Stomach (tissue), 9 donors: ENCODE data around the gene ANAPC4. TPM values are rescaled to one million over a fixed set of nuclear protein-coding genes. Genes with fewer than 3 reads are reported as not detected.
A peak's percentile ranks its signal among the peaks of the same experiment; 100 is the strongest.

Source experiments
- DNase-seq, 2 donors: peaks; one replicate each; pipeline versions ENCODE4 v3.0.0 to v3.0.0-alpha.2; 2013 to 2019
- H3K27ac ChIP-seq, 5 donors: fragments of 200-600 bp in 4 of 5; sonication (generic) in 4 of 5; one replicate each; pipeline ENCODE4 v1.5.1; 2013 to 2019; ENCODE audit warnings: mild to moderate bottlenecking in 1 of 5, moderate library complexity in 1 of 5
- H3K27me3 ChIP-seq, 3 donors: fragments of 200-600 bp; sonication (generic); one replicate each; pipeline ENCODE4 v1.5.1; 2017 to 2019; ENCODE audit warnings: mixed run types in 1 of 3
- H3K36me3 ChIP-seq, 4 donors: fragments of 200-600 bp; sonication (generic); 1 replicate in 3 of 4; 2 replicates in 1 of 4; pipeline ENCODE4 v1.5.1; 2016 to 2019
- H3K4me1 ChIP-seq, 4 donors: fragments of 200-600 bp; sonication (generic); one replicate each; pipeline ENCODE4 v1.5.1; 2016 to 2019
- H3K4me3 ChIP-seq, 4 donors: fragments of 200-600 bp; sonication (generic) in 3 of 4; one replicate each; pipeline ENCODE4 v1.5.1; 2016 to 2019; ENCODE audit warnings: mild to moderate bottlenecking in 1 of 4
- H3K9me3 ChIP-seq, 4 donors: fragments of 200-600 bp; sonication (generic); one replicate each; pipeline ENCODE4 v1.5.1; 2016 to 2019
- CTCF ChIP-seq, 7 experiments: fragments of 450-650 bp in 4 of 7; fragments of 200-600 bp in 3 of 7; sonication (generic) in 3 of 7; IDR thresholded peaks; one replicate each; pipeline ENCODE4 v1.5.1; 2016 to 2019; ENCODE audit warnings: antibody characterized with exemption in 7 of 7, control low read depth in 2 of 7, mild to moderate bottlenecking in 1 of 7
- EP300 ChIP-seq: sonication (generic); formaldehyde crosslinking; IDR thresholded peaks from one replicate; pipeline ENCODE4 v1.6.1; 2017; ENCODE audit warnings: antibody characterized with exemption
- POLR2A ChIP-seq, 4 donors: fragments of 450-650 bp; IDR thresholded peaks; one replicate each; pipeline ENCODE4 v1.6.1; 2016; ENCODE audit warnings: antibody characterized with exemption in 4 of 4, control low read depth in 2 of 4, mild to moderate bottlenecking in 1 of 4, moderate library complexity in 1 of 4
- POLR2AphosphoS5 ChIP-seq, 3 donors: sonication (generic); formaldehyde crosslinking; IDR thresholded peaks; one replicate each; pipeline ENCODE4 v1.6.1; 2016; ENCODE audit warnings: antibody characterized with exemption in 3 of 3
- WGBS, 5 donors: extraction: QIAGEN DNeasy Blood & Tissue Kit in 3 of 5; methylation state at CpG; one replicate each; pipeline versions ENCODE4 v1.1.5 to v1.1.7; 2013 to 2018; 5-methylcytosine and 5-hydroxymethylcytosine counted together
- intact Hi-C: fragments of 100-400 bp; cut with DNase I; formaldehyde crosslinking; loops from one replicate; pipeline ENCODE4 v1.15.1; 2023; ENCODE audit warnings: low total_unique reads
- polyA plus RNA-seq, 3 donors: library from polyadenylated mRNA; stranded (reverse); fragments of 200-250 nt; gene quantifications; one replicate each; pipeline ENCODE4 v1.2.3, GENCODE V29; 2013
- total RNA-seq, 5 donors: library from RNA; depleted of rRNA; stranded (reverse); fragments of >200 nt; gene quantifications; one replicate each; pipeline versions ENCODE4 v1.1.0 to v1.2.3, GENCODE V29; 2014 to 2016
- donor health status: healthy with polysubstance abuse.
- donor health status: Bipolar disorder and iron deficiency.
- donor health status: healthy.

The ANAPC4 gene
- total and polyA plus RNA-seq, 8 donors = 9.0 to 72.8 (median 27.0) TPM

DNA sequence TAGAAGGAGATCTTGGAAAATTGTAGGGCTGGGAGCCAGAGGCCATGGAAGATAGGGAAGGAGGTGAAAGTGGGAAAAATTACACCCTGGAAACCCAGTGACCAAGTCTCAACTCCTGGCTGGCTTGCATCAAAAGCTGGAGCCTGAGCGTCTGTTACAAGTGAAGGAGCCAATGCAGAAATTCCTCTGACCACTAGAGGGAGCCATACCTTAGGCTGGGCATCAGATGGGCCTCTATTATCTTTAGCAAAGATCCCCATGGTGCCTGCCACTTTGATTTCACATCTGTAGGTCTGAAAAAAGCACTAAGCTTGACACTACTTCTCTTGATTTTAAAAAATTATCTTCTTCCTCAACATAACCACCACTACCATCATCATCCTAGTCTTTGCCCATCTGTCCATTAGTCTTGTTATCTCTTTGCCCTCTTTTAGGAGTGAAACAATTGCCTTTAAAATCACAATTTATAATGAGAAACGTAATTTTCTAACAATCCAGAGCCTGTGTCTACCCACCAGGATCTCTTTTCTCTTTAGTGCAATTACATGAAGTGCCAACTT lies 62.9 kb downstream of the ANAPC4 start:
- intact Hi-C loops = loop anchor here (2.0 kb wide), 1 partner anchor 329 kb away; no protein-coding TSS in a partner anchor
- H3K27me3 ChIP-seq = no peaks in the 10 kb centered on the region
- H3K9me3 ChIP-seq = peaks cover 0 to 3% (median 0%) of the 10 kb centered on the region in 4 donors
- no peaks in the 10 kb centered on the region for H3K36me3 ChIP-seq
- DNase-seq = peak; percentile 73 to 88
- TF ChIP-seq CTCF (IDR thresholded peaks at IDR 0.05) (peak in 5 of 7 experiments; percentile 65 to 88 (median 68)), POLR2A (IDR thresholded peaks at IDR 0.05) (no peak), EP300 (no peak)
- peaks cover 0 to 10% (median 3%) of the 10 kb centered on the region in 4 donors for H3K4me1 ChIP-seq
- WGBS, 5 donors = 7 to 21% (median 18%) methylated on average over 2 of the region's 2 CpGs
- peak overlapping the region in 1 of 5 donors; percentile 8 for H3K27ac ChIP-seq
- H3K4me3 ChIP-seq = no peak overlapping the region

DNA sequence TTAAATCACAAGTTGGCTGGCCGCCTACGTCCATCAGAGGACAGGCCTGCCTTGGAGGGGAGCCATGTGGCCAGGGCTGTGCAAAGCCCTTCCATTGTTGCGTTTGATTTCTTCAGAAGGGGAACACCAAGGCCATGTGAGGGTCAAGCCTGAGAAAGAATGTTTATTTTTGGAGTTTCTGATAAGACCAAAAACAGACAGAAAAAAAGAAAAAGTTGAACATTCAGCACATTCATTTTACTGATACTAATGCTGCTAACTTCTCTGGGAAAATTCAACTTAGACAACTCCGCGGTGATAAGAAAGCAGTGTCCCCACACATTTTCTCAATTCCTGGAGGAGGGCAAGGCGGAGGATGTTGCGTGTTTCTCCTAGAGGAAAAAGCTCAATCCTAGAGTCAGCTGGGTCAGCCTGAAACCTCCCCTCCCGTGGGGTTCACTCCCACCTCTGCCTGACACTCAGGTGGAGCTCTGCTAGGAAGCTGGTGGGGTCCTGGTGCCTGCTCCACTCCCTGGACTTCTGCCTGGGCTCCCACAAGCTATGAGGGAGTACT lies 63.5 kb downstream of the ANAPC4 start:
- intact Hi-C loops = loop anchor here (2.0 kb wide), 1 partner anchor 328 kb away; no protein-coding TSS in a partner anchor
- peaks cover 0 to 3% (median 0%) of the 10 kb centered on the region in 4 donors for H3K9me3 ChIP-seq
- peaks cover 0 to 10% (median 3%) of the 10 kb centered on the region in 4 donors for H3K4me1 ChIP-seq
- no peak for TF ChIP-seq EP300
- TF ChIP-seq POLR2A (IDR thresholded peaks at IDR 0.05) = no peak
- no peak for TF ChIP-seq CTCF (IDR thresholded peaks at IDR 0.05)
- no peak for TF ChIP-seq POLR2AphosphoS5 (IDR thresholded peaks at IDR 0.05)
- no peaks in the 10 kb centered on the region for H3K36me3 ChIP-seq
- 27 to 44% (median 36%) methylated on average over 8 of the region's 8 CpGs for WGBS, 5 donors
- no peaks in the 10 kb centered on the region for H3K27me3 ChIP-seq
- H3K27ac ChIP-seq = peak overlapping the region in 1 of 5 donors; percentile 8
- no peak overlapping the region for H3K4me3 ChIP-seq
- peak; percentile 65 to 80 for DNase-seq

GRCh38 chr4:25441519-25442117 lies 64.6 kb downstream of the ANAPC4 start:
- Histone ChIP-seq H3K4me3 (no peak overlapping the region), H3K36me3 (no peaks in the 10 kb centered on the region), H3K4me1 (peaks cover 0 to 10% (median 3%) of the 10 kb centered on the region in 4 donors), H3K9me3 (peaks cover 0 to 3% (median 0%) of the 10 kb centered on the region in 4 donors), H3K27me3 (no peaks in the 10 kb centered on the region), H3K27ac (no peak overlapping the region)
- WGBS, 5 donors = 39 to 57% (median 44%) methylated on average over 6 of the region's 6 CpGs
- peak in 5 of 7 experiments; percentile 28 to 57 (median 50) for TF ChIP-seq CTCF (IDR thresholded peaks at IDR 0.05)
- TF ChIP-seq POLR2AphosphoS5 (IDR thresholded peaks at IDR 0.05) = no peak
- TF ChIP-seq POLR2A (IDR thresholded peaks at IDR 0.05) = no peak
- no peak for TF ChIP-seq EP300
- peak; percentile 68 to 85 for DNase-seq
- intact Hi-C loops = loop anchor here (2.0 kb wide), 1 partner anchor 327 kb away; no protein-coding TSS in a partner anchor

DNA sequence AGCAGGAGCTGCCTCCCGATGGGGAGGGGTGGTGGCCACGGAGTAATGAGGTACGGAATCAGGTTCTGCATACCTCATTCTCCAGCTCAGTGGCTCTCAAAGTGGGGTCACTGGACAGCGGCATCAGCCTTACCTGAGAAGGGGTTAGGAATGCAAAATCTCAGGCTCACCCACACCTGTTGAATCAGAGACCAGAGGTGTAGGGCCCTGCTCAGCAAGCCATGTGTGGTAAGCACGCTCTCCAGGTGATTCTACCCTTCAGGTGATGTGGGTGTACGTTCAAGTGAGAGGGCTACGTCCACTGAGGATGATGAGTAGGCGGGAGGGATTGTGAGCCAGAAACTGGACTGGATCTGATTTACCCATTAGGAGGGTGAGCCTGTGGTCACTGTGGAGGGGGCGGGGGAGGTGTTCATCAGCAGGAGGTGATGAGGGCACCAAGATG lies 65.8 kb downstream of the ANAPC4 start:
- Histone ChIP-seq H3K27me3 (no peaks in the 10 kb centered on the region), H3K4me1 (peaks cover 0 to 10% (median 3%) of the 10 kb centered on the region in 4 donors), H3K27ac (no peak overlapping the region), H3K9me3 (peaks cover 0 to 3% (median 0%) of the 10 kb centered on the region in 4 donors), H3K4me3 (no peak overlapping the region), H3K36me3 (no peaks in the 10 kb centered on the region)
- no peak for DNase-seq
- WGBS, 5 donors = 77 to 88% (median 80%) methylated on average over 9 of the region's 9 CpGs
- no peak for TF ChIP-seq POLR2A (IDR thresholded peaks at IDR 0.05)
- TF ChIP-seq POLR2AphosphoS5 (IDR thresholded peaks at IDR 0.05) = no peak
- TF ChIP-seq CTCF (IDR thresholded peaks at IDR 0.05) = no peak
- no peak for TF ChIP-seq EP300
- intact Hi-C loops = no loop called here
